IPS-NIHi11 (cell line): ENCODE data around the gene PIK3R6.
"Not testable (repeated sequence)": the region's sequence is repeated elsewhere in the genome, so short reads cannot be mapped to it uniquely, and the experiment has no call there.

Source experiments
- DNase-seq: peaks from one replicate; pipeline ENCODE4 v3.0.0; 2012; ENCODE audit warnings: mixed read lengths, low spot score

PIK3R6 gene

GRCh38 chr17:8872705-8873435 is 5.4 kb upstream of the PIK3R6 start:
- DNase-seq: no peak

DNA sequence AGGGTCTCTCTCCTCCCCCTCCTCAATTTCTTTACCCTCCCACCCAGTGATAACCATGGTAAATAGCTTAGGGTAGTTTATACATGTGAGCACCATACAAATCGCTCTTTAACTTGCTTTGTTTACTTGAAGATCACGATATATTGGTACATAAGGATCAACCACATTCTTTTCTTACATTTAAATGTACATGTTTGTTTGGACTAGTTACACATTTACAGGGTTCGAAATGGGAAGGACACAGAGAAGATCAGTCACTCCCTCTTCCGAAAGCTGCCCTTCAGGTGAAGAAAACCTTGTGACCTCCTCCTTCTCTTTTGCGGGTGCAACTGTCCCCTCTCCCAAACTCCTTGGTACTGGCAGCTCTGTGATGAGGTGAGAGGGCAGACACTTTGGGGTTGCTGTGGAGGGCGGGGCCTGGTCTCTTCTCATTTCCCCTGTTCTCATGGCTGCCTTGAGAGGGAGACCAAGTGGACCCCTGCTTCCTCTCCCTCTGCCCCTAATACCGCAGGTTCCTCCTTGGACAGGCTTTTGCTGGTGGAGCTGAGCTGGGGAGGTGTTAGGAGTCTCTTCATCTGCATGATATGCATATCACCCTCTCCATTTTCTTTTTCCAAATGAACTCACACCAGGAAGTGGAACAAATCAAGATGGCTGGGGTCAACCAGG is 4.7 kb upstream of the PIK3R6 start:
- no peak for DNase-seq

DNA sequence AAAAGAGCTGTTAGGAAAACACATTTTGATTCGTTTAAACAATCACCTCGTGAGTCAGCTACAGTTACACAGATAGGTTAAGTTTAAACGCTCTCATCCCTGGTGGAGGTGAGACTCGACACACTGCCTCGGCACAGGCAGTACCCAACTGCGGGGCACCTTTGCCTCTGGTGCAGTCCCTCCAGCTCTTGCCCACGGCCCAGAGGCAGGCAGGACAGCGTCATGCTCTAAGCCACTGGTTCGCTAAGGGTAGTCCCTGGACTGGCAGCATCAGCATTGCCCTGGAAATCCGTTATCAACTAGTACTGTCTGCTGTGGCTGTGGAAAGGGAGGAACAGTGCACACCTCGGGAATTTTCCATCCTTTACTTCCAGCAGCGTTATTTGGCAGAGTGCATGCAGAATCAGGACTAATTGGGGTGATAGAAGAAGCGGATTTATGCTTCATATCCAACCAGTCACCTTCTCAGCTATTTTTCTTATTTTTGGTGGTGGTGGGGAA is 3.7 kb upstream of the PIK3R6 start:
- no peak for DNase-seq

DNA sequence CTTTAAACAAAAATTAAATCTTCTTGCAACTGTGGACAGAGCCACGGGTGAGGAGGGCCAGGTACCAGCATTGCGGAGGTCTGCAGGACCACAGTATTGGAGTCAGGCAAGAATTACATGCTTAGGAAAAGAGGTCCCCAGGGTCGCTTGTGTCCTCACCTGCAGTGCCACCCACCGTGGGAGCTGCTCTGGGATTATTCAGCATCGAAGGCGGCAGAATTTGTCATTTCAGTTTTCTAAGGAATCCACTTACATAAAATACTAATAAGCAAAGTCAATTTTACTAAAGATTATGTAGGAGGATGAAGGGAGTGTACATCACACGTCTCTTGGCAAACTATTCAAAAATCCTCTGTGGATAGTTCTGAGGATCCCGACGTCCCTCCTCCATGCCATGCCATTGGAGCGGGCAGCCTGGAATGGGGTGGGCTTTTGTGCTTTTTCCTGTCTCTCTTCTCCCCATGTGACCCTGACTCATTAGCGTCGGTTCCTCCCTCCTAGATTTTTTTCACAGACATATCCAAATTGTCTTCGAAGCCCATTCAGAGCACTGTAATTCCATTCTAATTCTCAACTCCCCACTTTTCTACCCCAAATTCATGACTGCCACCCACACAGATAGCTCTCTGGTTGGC is 3.0 kb upstream of the PIK3R6 start:
- no peak for DNase-seq

- no peak for DNase-seq
Measured at GRCh38 chr17:8869114-8869815, 1.8 kb upstream of the PIK3R6 start.

- no peak for DNase-seq
Measured at GRCh38 chr17:8868529-8868951, 1.1 kb upstream of the PIK3R6 start.

DNA sequence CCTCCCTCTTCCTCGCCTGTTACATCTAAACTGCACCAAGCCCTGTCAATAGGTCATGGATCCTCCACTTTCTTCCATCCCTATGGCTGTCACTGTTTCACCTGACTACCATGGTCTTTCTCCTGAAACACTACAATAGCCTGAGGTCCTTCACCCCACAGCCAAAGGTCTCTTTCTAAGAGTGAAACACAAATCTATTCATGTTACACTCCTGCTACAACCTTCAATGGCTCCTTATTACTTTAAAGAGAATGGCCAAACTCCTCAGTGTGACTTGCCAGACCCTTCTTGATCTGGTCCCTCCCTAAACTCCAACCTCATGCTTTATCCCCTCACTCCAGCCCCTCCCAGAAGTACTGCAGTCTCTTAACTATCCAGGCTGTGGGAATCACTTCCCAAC is 618 bp upstream of the PIK3R6 start:
- no peak for DNase-seq

- DNase-seq: no peak
Measured at GRCh38 chr17:8865811-8866210, 1.7 kb downstream of the PIK3R6 start.

DNA sequence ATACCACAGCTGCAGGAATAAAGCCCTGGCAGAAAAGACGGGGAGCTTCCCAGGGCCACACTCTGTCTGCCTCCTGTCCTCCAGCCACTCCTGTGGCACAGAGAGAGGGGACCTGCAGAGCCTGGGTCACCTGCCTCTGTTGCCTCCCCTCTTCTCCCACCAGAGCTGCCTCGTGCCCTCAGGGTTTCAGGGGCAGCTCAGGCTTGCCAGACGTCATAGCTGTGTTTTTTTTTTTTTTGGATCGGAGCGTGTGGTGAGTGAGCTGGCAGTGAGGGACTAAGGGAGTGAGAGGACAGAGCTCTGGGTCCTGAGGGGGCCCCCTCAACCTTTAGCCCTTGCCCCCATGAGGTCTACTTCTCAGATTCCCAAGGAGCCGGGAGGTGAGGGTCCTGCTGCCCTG is 2.1 kb downstream of the PIK3R6 start:
- DNase-seq: no peak

- DNase-seq: no peak
Measured at GRCh38 chr17:8862213-8863056, 5.0 kb downstream of the PIK3R6 start.

DNA sequence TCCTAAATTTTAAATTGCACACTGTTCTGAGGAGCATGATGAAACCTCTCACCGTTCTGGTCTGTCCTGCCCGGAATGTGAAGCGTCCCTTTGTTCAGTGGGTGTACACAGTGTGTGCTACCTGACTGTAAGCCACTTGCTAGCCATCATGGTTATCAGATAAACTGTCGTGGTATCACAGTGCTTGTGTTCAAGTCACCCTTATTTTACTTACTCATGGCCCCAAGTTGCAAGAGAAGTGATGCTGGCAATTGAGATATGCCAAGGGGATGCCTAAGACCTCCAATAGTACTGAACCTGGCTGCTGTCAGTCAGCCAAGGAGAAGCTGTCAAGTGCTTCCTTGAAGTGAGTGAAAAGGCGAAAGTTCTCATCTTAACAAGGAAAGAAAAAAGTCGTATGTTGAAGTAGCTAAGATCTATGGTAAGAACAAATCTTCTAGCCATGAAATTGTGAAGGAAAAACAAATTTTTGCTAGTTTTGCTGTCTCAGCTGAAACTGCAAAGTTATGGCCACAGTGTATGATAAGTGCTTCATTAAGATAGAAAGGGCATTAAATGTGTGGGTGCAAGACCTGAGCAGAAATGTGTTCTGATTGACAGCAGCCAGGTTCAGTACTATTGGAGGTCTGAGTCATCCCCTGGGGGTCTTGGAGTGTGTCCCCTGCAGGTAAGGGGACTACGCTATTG is 5.8 kb downstream of the PIK3R6 start:
- DNase-seq: no peak

GRCh38 chr17:8859804-8860430 is 7.6 kb downstream of the PIK3R6 start:
- DNase-seq: no peak

- DNase-seq: no peak
Measured at GRCh38 chr17:8859027-8859803, 8.3 kb downstream of the PIK3R6 start.

DNA sequence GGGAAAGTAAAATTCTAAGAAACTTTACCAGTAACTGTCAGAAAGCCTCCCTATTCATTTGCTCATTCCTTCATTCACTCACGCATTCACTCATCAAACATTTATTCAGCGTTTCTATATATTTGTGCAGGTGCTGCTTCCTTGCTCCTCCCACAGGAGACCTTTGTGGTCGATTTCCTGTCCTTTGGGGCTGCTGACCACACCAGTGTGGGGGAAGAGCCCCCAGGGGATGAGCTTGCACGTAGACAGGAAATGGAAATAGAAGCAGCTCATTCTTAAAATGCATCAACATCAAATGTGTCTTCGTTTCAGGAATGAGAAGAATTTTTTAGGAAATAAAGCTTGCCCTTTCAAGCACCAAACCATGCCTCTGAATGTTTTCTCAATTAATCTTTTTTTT is 9.6 kb downstream of the PIK3R6 start:
- no peak for DNase-seq

GRCh38 chr17:8856869-8857575 is 10.5 kb downstream of the PIK3R6 start:
- no peak for DNase-seq

DNA sequence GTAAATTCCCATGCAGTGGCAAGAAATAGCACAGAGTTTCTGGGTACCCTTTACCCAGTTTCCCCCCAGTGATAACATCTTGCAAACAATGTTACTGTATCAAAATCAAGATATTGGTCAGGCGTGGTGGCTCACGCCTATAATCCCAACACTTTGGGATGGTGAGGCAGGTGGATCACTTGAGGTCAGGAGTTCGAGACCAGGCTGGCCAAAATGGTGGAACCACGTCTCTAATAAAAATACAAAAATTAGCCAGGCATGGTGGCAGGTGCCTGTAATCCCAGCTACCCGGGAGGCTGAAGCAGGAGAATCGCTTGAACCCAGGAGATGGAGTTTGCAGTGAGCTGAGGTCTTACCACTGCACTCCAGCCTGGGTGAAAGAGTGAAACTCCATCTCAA is 11.3 kb downstream of the PIK3R6 start:
- DNase-seq: not testable (repeated sequence)

DNA sequence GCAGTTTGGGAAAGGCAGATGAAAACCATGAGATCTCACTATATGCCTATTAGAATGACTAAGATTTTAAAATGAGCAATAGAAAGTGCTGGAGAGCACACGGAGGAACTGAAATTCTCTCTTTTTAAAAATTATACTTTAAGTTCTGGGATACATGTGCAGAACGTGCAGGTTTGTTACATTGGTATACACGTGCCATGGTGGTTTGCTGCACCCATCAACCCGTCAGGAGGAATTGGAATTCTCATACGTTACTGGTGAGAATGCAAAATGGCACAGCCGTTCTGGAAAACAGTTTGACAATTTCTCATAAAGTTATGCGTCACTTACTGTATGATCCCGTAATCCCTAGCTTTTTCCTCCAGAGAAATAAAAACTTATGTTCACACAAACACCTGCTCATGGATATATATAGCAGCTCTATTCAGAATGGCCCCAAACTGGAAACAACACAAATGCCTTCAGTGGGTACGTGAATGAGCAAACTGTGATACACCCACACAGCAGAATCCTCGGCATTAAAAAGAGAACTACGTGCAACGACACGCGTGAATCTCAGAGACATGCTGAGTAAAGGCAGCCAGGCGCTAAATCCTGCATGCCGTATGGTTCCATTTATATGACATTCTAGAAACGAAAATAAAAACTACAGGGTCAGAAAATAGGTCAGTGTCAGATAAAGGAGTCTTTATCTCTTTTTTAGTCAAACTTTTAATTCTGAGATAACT is 11.8 kb downstream of the PIK3R6 start:
- no peak for DNase-seq

- DNase-seq: no peak
Measured at GRCh38 chr17:8851600-8851999, 15.9 kb downstream of the PIK3R6 start.
